ENCODE data around the gene FCRLB.
"Not testable (repeated sequence)": the region's sequence is repeated elsewhere in the genome, so short reads cannot be mapped to it uniquely, and the experiment has no call there.

FCRLB gene, protein sequence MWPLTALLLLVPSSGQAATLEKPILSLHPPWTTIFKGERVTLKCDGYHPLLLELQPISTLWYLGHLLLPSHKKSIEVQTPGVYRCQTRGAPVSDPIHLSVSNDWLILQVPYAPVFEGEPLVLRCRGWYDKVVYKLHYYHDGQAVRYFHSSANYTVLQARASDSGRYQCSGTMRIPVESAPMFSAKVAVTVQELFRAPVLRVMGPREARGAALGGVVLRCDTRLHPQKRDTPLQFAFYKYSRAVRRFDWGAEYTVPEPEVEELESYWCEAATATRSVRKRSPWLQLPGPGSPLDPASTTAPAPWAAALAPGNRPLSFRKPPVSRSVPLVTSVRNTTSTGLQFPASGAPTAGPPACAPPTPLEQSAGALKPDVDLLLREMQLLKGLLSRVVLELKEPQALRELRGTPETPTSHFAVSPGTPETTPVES

GRCh38 chr1:161720956-161721737 is at the start of gene FCRLB:
Gene FCRLB (plus strand): TSS chr1:161721544. CDS start chr1:161722673, 1,129 bp downstream.
- no peak for DNase-seq (ENCODE audit: low read depth in 2 of 2)

GRCh38 chr1:161673437-161673836 is 47.9 kb upstream of the FCRLB start:
- DNase-seq (ENCODE audit: low read depth in 2 of 2) = not testable (repeated sequence)

- not testable (repeated sequence) for DNase-seq (ENCODE audit: low read depth in 2 of 2)
Measured at GRCh38 chr1:161674447-161674846, 46.9 kb upstream of the FCRLB start.

DNA sequence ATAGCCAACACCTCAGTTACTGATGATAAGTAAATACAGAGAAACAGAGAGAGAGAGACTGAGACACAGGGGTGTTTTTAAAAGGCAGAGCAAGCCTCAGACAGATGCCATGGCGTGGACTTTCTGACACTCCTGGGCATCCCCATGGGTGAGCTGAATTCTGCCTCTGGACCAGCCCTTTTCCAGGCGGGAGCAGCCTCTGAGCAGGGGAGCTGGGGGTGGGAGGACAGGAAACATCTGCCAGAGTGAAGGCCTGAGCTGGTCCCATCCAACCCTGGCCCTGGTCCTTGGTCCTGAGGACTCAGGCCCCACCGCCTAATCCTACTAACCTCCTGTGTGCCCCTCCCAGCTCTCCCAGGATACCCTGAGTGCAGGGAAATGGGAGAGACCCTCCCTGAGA is 46.4 kb upstream of the FCRLB start:
- not testable (repeated sequence) for DNase-seq (ENCODE audit: low read depth in 2 of 2)

DNA sequence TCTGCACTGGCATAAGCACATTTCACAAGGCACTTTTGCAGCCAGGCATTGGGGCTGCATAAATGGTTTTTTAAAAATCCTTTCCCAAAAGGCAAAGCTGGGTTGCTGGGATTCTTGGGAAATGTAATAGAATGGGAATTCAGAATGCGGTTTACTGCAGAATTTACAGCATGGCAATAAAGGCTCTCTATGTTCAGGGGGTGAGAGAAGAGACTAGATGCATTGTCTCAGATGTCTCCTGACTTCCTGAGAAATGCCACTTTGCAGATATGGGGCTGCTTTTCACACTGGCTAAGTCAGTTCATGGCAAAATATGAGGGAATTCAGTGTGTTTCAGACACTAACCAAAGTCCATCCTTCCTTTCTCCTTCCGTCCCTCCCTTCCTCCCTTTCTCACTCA is 44.9 kb upstream of the FCRLB start:
- DNase-seq (ENCODE audit: low read depth in 2 of 2) = no peak

GRCh38 chr1:161676958-161677689 is 44.2 kb upstream of the FCRLB start:
- DNase-seq (ENCODE audit: low read depth in 2 of 2) = no peak

DNA sequence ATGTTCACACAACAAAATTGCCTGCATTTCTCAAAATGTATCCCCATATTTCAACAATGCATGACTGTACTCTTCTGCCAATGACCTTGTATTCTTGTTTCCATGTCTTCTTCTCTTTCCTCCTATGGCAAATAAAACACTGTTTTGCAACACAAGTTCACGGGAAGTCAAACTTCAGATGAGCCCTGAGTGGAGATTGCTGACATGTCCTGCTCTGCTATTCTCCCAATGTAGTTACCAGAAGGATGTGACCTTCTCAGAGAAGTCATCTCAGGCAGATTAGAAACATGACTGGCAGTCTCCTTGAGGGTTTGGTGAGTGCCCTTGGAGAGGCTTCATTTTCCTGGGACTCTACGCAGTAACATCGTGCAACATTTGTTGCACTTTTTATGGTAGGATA is 42.8 kb upstream of the FCRLB start:
- no peak for DNase-seq (ENCODE audit: low read depth in 2 of 2)

DNA sequence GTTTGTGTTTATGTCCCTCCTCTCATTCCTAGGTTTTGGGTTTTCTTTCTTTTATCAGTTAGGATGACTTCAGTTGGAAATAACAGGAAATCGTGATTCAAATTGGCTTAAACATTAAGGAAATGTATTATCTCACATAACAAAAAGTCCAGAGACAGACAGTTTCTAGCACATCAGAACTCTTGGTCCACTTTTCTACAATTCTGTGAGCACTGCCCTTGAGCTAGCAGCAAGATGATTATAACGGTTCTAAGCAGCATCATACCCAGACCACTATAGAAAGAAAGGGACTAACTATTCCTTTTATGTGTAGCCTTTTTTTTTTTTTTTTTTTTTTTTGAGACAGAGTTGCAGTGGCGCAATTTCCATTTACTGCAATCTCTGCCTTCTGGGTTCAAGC is 39.5 kb upstream of the FCRLB start:
- DNase-seq (ENCODE audit: low read depth in 2 of 2) = no peak

- DNase-seq (ENCODE audit: low read depth in 2 of 2) = no peak
Measured at GRCh38 chr1:161688946-161689345, 32.4 kb upstream of the FCRLB start.

DNA sequence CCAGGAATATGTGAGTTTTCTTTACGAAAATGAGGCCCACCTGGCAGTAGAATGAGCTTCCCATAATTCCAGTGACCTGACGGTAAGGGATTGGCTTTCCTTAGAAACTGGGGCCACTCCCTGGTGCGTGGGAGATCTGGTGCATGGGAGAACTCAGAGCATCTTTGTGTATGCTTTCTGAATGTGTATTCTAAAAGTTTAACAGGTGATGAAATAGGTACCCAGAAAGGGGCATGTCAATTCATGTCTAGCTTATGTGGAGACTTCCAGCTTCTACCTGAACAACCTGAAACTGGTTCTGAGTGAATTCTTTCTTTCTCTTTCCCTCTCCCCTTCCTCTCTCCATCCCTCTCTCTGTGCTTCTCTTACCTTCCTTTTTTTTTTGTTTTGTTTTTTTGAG is 29.5 kb upstream of the FCRLB start:
- DNase-seq (ENCODE audit: low read depth in 2 of 2) = no peak

- not testable (repeated sequence) for DNase-seq (ENCODE audit: low read depth in 2 of 2)
Measured at GRCh38 chr1:161693020-161693712, 28.2 kb upstream of the FCRLB start.

- not testable (repeated sequence) for DNase-seq (ENCODE audit: low read depth in 2 of 2)
Measured at GRCh38 chr1:161698302-161698701, 23.0 kb upstream of the FCRLB start.

DNA sequence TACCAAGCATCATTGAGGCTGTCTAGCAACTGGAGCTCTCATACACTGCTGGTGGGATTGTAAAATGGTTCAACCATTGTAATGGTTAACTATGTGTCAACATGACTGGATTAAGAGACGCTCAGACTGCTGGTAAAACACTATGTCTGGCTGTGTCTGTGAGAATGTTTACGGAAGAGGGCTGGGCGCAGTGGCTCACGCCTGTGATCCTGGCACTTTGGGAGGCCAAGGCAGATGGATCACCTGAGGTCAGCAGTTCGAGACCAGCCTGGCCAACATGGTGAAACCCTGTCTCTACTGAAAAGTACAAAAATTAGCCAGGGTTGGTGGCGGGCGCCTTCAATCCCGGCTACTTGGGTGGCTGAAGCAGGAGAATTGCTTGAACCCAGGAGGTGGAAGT is 19.1 kb upstream of the FCRLB start:
- no peak for DNase-seq (ENCODE audit: low read depth in 2 of 2)

DNA sequence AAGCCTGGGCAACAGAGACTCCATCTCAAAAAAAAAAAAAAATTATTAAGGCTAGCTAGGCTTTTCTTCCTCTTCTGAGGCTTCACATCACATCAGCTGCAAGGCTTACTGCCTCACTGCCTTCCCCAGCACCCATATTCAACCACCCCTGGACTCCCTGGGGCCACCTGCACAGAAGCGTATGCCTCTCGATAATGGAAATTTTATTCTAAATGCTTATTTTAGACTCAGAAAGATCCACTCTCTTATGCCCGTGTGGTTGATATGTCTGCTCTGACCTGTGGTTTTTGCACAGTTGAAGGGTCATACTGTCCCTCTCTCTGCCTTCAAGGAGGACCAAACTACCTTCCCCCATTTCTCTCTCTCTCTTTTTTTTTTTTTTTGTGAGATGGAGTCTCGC is 15.8 kb upstream of the FCRLB start:
- DNase-seq (ENCODE audit: low read depth in 2 of 2) = no peak

DNA sequence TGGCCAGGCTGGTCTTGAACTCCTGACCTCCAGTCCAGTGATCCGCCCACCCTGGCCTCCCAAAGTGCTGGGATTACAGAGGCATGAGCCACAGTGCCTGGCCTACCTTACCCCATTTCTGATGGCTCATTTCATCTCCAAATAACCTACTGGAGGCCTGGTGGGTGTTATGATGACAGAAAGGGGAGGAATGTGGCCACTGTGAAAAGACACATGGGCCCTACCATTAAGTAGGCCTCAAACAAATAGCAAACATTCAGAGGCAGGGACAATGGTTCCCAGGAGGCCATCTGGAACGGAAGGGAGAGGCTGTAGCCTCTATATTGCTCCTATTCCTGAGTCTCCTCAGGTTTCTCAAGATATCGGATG is 15.2 kb upstream of the FCRLB start:
- no peak for DNase-seq (ENCODE audit: low read depth in 2 of 2)

GRCh38 chr1:161706482-161707347 is 14.6 kb upstream of the FCRLB start, which contains the start of gene FCRLA:
Gene FCRLA (plus strand): TSS chr1:161707229. CDS start chr1:161707265, 36 bp downstream.
- no peak for DNase-seq (ENCODE audit: low read depth in 2 of 2)

DNA sequence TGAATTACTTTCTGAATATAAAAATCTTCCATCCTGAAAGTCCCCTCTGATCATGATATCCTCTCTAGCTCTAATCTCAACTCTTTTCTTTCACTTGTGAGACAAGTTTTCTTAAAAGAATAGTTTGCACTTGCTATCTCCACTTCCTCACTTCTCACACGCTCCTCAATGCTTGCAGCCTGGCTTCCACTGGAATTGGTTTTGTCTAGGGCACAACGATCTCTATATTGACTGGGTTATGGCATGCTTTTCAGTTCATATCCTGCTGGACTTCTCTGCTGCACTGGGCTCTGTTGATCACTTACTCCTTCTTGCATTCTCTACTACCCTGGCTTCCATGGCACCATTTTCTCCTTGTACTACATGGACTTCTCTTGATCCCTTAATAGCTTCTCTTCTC is 13.8 kb upstream of the FCRLB start:
- no peak for DNase-seq (ENCODE audit: low read depth in 2 of 2)

GRCh38 chr1:161709373-161709772 is 12.0 kb upstream of the FCRLB start:
- DNase-seq (ENCODE audit: low read depth in 2 of 2) = no peak

DNA sequence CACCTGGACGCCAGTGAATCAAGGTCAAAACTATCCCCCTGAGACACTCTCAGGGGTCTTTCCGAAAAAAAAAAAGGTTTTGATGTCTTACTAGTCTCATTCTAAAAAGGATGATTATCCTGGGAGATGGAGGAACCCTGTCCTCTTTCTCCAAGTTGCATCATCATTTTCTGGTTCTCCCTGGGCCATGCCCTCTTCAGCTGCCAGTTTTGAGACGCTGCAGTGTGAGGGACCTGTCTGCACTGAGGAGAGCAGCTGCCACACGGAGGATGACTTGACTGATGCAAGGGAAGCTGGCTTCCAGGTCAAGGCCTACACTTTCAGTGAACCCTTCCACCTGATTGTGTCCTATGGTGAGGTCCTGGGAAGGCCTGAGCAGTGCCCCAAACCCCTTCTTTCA is 10.8 kb upstream of the FCRLB start:
- DNase-seq (ENCODE audit: low read depth in 2 of 2) = no peak

GRCh38 chr1:161718559-161719324 is 2.6 kb upstream of the FCRLB start:
- no peak for DNase-seq (ENCODE audit: low read depth in 2 of 2)
